ENCODE data around the gene PRKCSH.

- no peak for TF ChIP-seq POLR2A (IDR thresholded peaks at IDR 0.05; ENCODE audit: low read depth)
- TF ChIP-seq CTCF (IDR thresholded peaks at IDR 0.05): no peak
Measured at GRCh38 chr19:11483366-11484111, 48.1 kb downstream of the PRKCSH start.

All from esophagus muscularis mucosa (tissue), 3 donors.